ENCODE data around the gene NAT14. TPM values are rescaled to one million over a fixed set of nuclear protein-coding genes. Genes with fewer than 3 reads are reported as not detected.

The NAT14 gene
- polyA plus RNA-seq, 2 of the 4 experiments (the other 2 are of a cell fraction), result 16.8 to 50.3 TPM

DNA sequence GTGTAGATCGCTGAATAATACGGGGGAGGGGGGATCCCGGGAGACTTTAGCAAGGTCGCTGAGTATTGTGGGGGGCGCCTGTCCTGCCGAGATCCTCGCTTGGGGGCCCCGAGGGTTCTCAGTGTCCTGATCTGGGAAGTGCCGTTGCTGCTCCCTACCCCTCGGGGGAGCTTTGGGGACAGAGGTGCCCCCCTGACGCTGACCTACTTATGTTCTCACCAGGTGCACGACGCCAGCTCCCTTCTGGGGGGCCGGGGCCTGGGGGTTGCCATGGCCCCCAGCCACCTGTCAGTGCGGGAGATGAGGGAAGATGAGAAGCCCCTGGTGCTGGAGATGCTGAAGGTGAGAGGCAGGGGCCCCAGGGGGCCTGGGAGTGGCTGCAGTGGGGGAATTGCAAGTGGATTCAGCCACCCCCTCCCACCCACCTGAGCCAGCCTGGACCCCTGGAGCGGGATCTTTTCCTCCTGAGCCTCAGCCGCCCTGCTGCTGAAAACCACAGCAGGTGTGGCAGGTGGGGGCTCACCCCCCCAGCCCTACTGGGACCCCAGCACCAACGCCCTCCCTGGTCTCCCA is 537 bp downstream of the NAT14 start:
- CTCF ChIA-PET, result interaction anchor here (0.8 to 17.3 kb wide), 11 partner anchors 10 to 397 kb away, joined by 3 to 219 read pairs (median 6); partner anchors contain the start of genes ZNF628 and ZNF865
- H3K4me1 ChIP-seq, result peaks cover 51% of the 10 kb centered on the region
- TF ChIP-seq TP53 (CRISPR knock-in tag; IDR thresholded peaks at IDR 0.05), result no peak
- TF ChIP-seq TFCP2L1 (CRISPR knock-in tag; IDR thresholded peaks at IDR 0.05), result no peak
- TF ChIP-seq FOSB (CRISPR knock-in tag; IDR thresholded peaks at IDR 0.05), result no peak
- TF ChIP-seq, protein P1, sequence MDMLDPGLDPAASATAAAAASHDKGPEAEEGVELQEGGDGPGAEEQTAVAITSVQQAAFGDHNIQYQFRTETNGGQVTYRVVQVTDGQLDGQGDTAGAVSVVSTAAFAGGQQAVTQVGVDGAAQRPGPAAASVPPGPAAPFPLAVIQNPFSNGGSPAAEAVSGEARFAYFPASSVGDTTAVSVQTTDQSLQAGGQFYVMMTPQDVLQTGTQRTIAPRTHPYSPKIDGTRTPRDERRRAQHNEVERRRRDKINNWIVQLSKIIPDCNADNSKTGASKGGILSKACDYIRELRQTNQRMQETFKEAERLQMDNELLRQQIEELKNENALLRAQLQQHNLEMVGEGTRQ (IDR thresholded peaks at IDR 0.05), result no peak
- no peak for TF ChIP-seq CBX2 (IDR thresholded peaks at IDR 0.05; ENCODE audit: borderline replicate concordance, low read depth)
- TF ChIP-seq, protein P2, sequence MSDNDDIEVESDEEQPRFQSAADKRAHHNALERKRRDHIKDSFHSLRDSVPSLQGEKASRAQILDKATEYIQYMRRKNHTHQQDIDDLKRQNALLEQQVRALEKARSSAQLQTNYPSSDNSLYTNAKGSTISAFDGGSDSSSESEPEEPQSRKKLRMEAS (IDR thresholded peaks at IDR 0.05), result no peak
- no peak for TF ChIP-seq RNF2 (IDR thresholded peaks at IDR 0.05; ENCODE audit: borderline replicate concordance, low read depth)
- TF ChIP-seq NR3C1 (IDR thresholded peaks at IDR 0.05), result no peak
- no peak for TF ChIP-seq ZC3H11A (IDR thresholded peaks at IDR 0.05)
- TF ChIP-seq MAFK (IDR thresholded peaks at IDR 0.05; ENCODE audit: partially characterized antibody), result no peak
- no peak for TF ChIP-seq HOXB13 (CRISPR knock-in tag; IDR thresholded peaks at IDR 0.05; ENCODE audit: low read depth)
- TF ChIP-seq EP300 (IDR thresholded peaks at IDR 0.05), result no peak
- TF ChIP-seq NFE2L2 (conservative IDR thresholded peaks at IDR 0.05; ENCODE audit: low read length), result no peak
- TF ChIP-seq EHMT2 (IDR thresholded peaks at IDR 0.05; ENCODE audit: low read depth), result no peak
- TF ChIP-seq SREBF2 (IDR thresholded peaks at IDR 0.05), result no peak
- WGBS (ENCODE audit: missing lambda C conversion rate), result 30% methylated on average over 18 of the region's 18 CpGs
- ATAC-seq, result peak; percentile 0 to 6; a peak in 3 of 6 replicates
- no peaks in the 10 kb centered on the region for H3K9me3 ChIP-seq
- FAIRE-seq, result no peak
- POLR2A ChIA-PET, result interaction anchor here (1.0 to 4.1 kb wide), 8 partner anchors 9 to 398 kb away, joined by 3 to 53 read pairs (median 4); partner anchors contain the start of genes FIZ1, ISOC2, ZNF628 and ZNF865
- peak overlapping the region; percentile 75 for H3K4me3 ChIP-seq
- no peak for DNase-seq (ENCODE audit: low read depth in 1 of 2, low spot score in 1 of 2)
- H3K27ac ChIP-seq, result peak overlapping the region; percentile 89 to 93
- H3K4me2 ChIP-seq, result peak overlapping the region; percentile 97

DNA sequence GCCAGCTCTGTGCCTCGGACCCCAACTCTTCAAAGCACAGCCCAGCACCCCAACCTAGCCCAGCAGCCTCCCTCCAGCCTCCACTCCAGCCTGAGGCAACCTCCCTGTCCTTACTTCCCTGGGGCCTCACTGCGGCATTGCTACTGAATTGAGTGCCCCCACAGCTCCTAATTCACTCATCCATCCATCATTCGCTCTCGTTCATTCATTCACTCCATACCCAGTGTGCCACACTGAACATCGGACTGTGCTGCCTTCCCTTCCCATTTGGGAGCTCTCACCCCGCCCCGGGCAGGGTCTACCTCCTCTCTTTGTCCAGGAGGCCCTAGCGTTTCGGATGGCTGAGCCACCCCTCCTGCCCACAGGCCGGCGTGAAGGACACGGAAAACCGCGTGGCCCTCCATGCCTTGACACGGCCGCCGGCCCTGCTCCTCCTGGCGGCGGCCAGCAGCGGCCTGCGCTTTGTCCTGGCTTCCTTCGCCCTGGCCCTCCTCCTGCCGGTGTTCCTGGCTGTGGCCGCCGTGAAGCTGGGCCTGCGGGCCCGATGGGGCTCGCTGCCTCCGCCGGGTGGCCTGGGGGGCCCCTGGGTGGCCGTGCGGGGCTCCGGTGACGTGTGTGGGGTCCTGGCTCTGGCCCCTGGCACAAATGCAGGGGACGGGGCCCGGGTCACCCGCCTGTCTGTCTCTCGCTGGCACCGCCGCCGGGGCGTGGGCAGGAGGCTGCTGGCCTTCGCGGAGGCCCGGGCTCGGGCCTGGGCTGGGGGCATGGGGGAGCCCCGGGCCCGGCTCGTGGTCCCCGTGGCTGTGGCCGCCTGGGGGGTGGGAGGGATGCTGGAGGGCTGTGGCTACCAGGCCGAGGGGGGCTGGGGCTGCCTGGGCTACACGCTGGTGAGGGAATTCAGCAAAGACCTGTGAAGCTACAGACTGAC is 1.3 kb downstream of the NAT14 start:
- Histone ChIP-seq H3K4me2 (peak overlapping the region; percentile 97), H3K4me3 (peak overlapping the region; percentile 75), H3K4me1 (peaks cover 53% of the 10 kb centered on the region), H3K27ac (peak overlapping the region; percentile 89 to 93; a peak in 4 of 6 replicates), H3K9me3 (no peaks in the 10 kb centered on the region)
- WGBS (ENCODE audit: missing lambda C conversion rate), result 93% methylated on average over 30 of the region's 53 CpGs
- no peak for DNase-seq (ENCODE audit: low read depth in 1 of 2, low spot score in 1 of 2)
- no peak for FAIRE-seq
- TF ChIP-seq TFCP2L1 (CRISPR knock-in tag; IDR thresholded peaks at IDR 0.05), result no peak
- TF ChIP-seq HOXB13 (CRISPR knock-in tag; IDR thresholded peaks at IDR 0.05; ENCODE audit: low read depth), result no peak
- TF ChIP-seq CBX2 (IDR thresholded peaks at IDR 0.05; ENCODE audit: borderline replicate concordance, low read depth), result no peak
- TF ChIP-seq MYC (IDR thresholded peaks at IDR 0.05; ENCODE audit: borderline replicate concordance, low read length), result no peak
- TF ChIP-seq FOSL2 (IDR thresholded peaks at IDR 0.05), result no peak
- TF ChIP-seq FOSL2 (CRISPR knock-in tag; IDR thresholded peaks at IDR 0.05), result no peak
- TF ChIP-seq, protein P3, sequence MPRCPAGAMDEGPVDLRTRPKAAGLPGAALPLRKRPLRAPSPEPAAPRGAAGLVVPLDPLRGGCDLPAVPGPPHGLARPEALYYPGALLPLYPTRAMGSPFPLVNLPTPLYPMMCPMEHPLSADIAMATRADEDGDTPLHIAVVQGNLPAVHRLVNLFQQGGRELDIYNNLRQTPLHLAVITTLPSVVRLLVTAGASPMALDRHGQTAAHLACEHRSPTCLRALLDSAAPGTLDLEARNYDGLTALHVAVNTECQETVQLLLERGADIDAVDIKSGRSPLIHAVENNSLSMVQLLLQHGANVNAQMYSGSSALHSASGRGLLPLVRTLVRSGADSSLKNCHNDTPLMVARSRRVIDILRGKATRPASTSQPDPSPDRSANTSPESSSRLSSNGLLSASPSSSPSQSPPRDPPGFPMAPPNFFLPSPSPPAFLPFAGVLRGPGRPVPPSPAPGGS (IDR thresholded peaks at IDR 0.05), result no peak
- TF ChIP-seq, protein P4, sequence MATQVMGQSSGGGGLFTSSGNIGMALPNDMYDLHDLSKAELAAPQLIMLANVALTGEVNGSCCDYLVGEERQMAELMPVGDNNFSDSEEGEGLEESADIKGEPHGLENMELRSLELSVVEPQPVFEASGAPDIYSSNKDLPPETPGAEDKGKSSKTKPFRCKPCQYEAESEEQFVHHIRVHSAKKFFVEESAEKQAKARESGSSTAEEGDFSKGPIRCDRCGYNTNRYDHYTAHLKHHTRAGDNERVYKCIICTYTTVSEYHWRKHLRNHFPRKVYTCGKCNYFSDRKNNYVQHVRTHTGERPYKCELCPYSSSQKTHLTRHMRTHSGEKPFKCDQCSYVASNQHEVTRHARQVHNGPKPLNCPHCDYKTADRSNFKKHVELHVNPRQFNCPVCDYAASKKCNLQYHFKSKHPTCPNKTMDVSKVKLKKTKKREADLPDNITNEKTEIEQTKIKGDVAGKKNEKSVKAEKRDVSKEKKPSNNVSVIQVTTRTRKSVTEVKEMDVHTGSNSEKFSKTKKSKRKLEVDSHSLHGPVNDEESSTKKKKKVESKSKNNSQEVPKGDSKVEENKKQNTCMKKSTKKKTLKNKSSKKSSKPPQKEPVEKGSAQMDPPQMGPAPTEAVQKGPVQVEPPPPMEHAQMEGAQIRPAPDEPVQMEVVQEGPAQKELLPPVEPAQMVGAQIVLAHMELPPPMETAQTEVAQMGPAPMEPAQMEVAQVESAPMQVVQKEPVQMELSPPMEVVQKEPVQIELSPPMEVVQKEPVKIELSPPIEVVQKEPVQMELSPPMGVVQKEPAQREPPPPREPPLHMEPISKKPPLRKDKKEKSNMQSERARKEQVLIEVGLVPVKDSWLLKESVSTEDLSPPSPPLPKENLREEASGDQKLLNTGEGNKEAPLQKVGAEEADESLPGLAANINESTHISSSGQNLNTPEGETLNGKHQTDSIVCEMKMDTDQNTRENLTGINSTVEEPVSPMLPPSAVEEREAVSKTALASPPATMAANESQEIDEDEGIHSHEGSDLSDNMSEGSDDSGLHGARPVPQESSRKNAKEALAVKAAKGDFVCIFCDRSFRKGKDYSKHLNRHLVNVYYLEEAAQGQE (IDR thresholded peaks at IDR 0.05), result no peak
- TF ChIP-seq POLR2AphosphoS2 (conservative IDR thresholded peaks at IDR 0.05; ENCODE audit: low read length), result no peak
- TF ChIP-seq ZNF302 (CRISPR knock-in tag; IDR thresholded peaks at IDR 0.05), result no peak
- no peak for TF ChIP-seq HDAC2 (IDR thresholded peaks at IDR 0.05)
- no peak for ATAC-seq
- CTCF ChIA-PET, result interaction anchor here (0.8 to 17.3 kb wide), 15 partner anchors 9 to 398 kb away, joined by 3 to 219 read pairs (median 5); partner anchors contain the start of genes ZNF628 and ZNF865
- POLR2A ChIA-PET, result interaction anchor here (1.0 to 4.1 kb wide), 4 partner anchors 10 to 120 kb away, joined by 4 to 53 read pairs (median 5); partner anchors contain the start of genes FIZ1, ZNF628 and ZNF865
